ENCODE results near the gene ADRA2C. TPM values are rescaled to one million over a fixed set of nuclear protein-coding genes. Genes with fewer than 3 reads are reported as not detected.

ADRA2C gene
- total and polyA plus RNA-seq, 2 of the 13 experiments (the other 11 are each of a cell fraction or from before 2014, with no cell fraction given) = 15.4 to 69.7 TPM

DNA sequence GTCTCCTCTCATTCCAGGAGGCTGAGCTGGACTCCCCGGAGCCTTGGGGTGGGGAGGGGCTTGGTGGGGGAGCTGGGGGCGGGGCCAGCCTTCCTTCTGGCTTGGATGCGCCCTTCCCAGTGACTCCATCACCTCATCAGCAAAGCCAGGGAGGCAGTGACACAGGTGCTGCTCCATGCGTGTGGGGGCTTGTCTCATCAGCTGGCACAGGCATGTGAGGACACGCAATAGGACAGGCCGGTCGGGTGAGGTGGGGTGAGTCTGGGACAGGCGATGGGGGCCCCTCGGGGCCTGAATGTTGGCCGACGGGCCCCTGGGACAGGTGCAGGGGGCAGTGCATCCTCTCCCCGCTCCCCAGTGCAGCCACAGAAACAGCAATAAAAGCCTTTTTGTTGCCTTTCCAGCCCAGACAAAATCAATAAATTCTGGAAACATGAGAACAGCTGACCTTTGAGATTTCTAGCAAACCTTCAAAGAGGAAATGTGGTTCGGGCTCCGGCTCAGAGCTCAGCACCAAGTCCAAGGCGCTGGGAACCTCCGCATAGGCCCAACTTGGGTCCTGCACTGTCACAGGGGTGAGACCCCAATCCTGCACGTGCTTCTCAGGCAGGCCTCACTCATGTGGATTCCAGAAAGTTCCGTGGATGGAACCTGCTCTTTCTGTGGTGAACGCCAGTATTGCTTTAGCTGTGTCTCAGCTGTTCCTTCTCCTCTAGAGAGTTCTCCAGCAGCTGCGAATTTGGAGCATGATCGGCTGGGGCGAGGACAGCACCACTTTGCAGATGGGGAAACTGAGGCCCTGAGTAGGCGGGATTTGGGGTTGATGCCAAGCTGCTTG is 18.5 kb downstream of the ADRA2C start (continued):
- peak; percentile 32; the same call in 1 of the 2 replicates for TF ChIP-seq ZNF543 (CRISPR knock-in tag; IDR thresholded peaks at IDR 0.05)
- TF ChIP-seq NFE2 (CRISPR knock-in tag; IDR thresholded peaks at IDR 0.05) = no peak
- no peak for TF ChIP-seq HOXA7 (CRISPR knock-in tag; IDR thresholded peaks at IDR 0.05)
- TF ChIP-seq POGZ (CRISPR knock-in tag; IDR thresholded peaks at IDR 0.05) = peak; percentile 31; the same call in 1 of the 2 replicates
- TF ChIP-seq ZNF264 (CRISPR knock-in tag; IDR thresholded peaks at IDR 0.05) = peak; percentile 91
- no peak for TF ChIP-seq ZNF207 (IDR thresholded peaks at IDR 0.05; ENCODE audit: borderline replicate concordance)
- no peak for TF ChIP-seq TBP (CRISPR knock-in tag; IDR thresholded peaks at IDR 0.05)
- TF ChIP-seq ZNF674 (CRISPR knock-in tag; IDR thresholded peaks at IDR 0.05; ENCODE audit: low read depth) = no peak
- peak; percentile 97 for TF ChIP-seq NFKB2 (CRISPR knock-in tag; IDR thresholded peaks at IDR 0.05; ENCODE audit: borderline replicate concordance)
- TF ChIP-seq, protein P1, sequence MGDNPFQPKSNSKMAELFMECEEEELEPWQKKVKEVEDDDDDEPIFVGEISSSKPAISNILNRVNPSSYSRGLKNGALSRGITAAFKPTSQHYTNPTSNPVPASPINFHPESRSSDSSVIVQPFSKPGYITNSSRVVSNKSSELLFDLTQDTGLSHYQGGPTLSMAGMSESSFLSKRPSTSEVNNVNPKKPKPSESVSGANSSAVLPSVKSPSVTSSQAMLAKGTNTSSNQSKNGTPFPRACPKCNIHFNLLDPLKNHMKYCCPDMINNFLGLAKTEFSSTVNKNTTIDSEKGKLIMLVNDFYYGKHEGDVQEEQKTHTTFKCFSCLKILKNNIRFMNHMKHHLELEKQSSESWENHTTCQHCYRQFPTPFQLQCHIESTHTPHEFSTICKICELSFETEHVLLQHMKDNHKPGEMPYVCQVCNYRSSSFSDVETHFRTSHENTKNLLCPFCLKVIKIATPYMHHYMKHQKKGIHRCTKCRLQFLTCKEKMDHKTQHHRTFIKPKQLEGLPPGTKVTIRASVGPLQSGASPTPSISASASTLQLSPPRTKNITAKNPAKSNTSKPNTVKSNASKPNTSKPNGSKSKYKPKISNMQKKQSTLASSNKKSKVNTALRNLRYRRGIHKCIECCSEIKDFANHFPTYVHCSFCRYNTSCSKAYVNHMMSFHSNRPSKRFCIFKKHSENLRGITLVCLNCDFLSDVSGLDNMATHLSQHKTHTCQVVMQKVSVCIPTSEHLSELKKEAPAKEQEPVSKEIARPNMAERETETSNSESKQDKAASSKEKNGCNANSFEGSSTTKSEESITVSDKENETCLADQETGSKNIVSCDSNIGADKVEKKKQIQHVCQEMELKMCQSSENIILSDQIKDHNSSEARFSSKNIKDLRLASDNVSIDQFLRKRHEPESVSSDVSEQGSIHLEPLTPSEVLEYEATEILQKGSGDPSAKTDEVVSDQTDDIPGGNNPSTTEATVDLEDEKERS (CRISPR knock-in tag; IDR thresholded peaks at IDR 0.05) = peak; percentile 87
- TF ChIP-seq MAZ (IDR thresholded peaks at IDR 0.05; ENCODE audit: borderline replicate concordance, low read depth, low read length) = 0 out of 2 replicates have a peak, but pooled peaks have one; percentile 19
- TF ChIP-seq MAZ (CRISPR knock-in tag; IDR thresholded peaks at IDR 0.05; ENCODE audit: low read depth) = peak; percentile 81
- TF ChIP-seq KDM3A (CRISPR knock-in tag; IDR thresholded peaks at IDR 0.05; ENCODE audit: low read depth) = 0 out of 2 replicates have a peak, but pooled peaks have one; percentile 64
- no peak for TF ChIP-seq TAF15 (IDR thresholded peaks at IDR 0.05; ENCODE audit: low read depth, low read length, poor library complexity, severe bottlenecking)
- no peak for TF ChIP-seq GTF3A (CRISPR knock-in tag; conservative IDR thresholded peaks at IDR 0.05)
- TF ChIP-seq SRSF4 (IDR thresholded peaks at IDR 0.05; ENCODE audit: low read depth, low read length, poor library complexity, severe bottlenecking) = no peak
- TF ChIP-seq RFXAP (CRISPR knock-in tag; IDR thresholded peaks at IDR 0.05; ENCODE audit: borderline replicate concordance) = peak; percentile 92
- no peak for TF ChIP-seq HOXA5 (CRISPR knock-in tag; IDR thresholded peaks at IDR 0.05)
- peak; percentile 78; the same call in 1 of the 2 replicates for TF ChIP-seq NR1H2 (CRISPR knock-in tag; IDR thresholded peaks at IDR 0.05; ENCODE audit: borderline replicate concordance, low read depth)
- peak; percentile 80; the same call in 1 of the 2 replicates for TF ChIP-seq MXD4 (CRISPR knock-in tag; IDR thresholded peaks at IDR 0.05)
- TF ChIP-seq, protein P2, sequence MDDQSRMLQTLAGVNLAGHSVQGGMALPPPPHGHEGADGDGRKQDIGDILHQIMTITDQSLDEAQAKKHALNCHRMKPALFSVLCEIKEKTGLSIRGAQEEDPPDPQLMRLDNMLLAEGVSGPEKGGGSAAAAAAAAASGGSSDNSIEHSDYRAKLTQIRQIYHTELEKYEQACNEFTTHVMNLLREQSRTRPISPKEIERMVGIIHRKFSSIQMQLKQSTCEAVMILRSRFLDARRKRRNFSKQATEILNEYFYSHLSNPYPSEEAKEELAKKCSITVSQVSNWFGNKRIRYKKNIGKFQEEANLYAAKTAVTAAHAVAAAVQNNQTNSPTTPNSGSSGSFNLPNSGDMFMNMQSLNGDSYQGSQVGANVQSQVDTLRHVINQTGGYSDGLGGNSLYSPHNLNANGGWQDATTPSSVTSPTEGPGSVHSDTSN (CRISPR knock-in tag; IDR thresholded peaks at IDR 0.05; ENCODE audit: borderline replicate concordance) = 0 out of 2 replicates have a peak, but pooled peaks have one; percentile 41
- TF ChIP-seq, protein P3, sequence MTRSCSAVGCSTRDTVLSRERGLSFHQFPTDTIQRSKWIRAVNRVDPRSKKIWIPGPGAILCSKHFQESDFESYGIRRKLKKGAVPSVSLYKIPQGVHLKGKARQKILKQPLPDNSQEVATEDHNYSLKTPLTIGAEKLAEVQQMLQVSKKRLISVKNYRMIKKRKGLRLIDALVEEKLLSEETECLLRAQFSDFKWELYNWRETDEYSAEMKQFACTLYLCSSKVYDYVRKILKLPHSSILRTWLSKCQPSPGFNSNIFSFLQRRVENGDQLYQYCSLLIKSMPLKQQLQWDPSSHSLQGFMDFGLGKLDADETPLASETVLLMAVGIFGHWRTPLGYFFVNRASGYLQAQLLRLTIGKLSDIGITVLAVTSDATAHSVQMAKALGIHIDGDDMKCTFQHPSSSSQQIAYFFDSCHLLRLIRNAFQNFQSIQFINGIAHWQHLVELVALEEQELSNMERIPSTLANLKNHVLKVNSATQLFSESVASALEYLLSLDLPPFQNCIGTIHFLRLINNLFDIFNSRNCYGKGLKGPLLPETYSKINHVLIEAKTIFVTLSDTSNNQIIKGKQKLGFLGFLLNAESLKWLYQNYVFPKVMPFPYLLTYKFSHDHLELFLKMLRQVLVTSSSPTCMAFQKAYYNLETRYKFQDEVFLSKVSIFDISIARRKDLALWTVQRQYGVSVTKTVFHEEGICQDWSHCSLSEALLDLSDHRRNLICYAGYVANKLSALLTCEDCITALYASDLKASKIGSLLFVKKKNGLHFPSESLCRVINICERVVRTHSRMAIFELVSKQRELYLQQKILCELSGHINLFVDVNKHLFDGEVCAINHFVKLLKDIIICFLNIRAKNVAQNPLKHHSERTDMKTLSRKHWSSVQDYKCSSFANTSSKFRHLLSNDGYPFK (CRISPR knock-in tag; IDR thresholded peaks at IDR 0.05; ENCODE audit: borderline replicate concordance) = peak; percentile 59; the same call in 1 of the 2 replicates

Data from HepG2 (cell line).